H9 (cell line): ENCODE measurements around the gene AGTPBP1. TPM values are rescaled to one million over a fixed set of nuclear protein-coding genes. Genes with fewer than 3 reads are reported as not detected.

Source experiments
- DNase-seq: peaks from one replicate; pipeline ENCODE4 v3.0.0-alpha.2; 2017
- H2AFZ ChIP-seq: one replicate; pipeline ENCODE4 v1.6.1; 2013; ENCODE audit warnings: mild to moderate bottlenecking, low read length, control low read depth, moderate library complexity
- H2AK5ac ChIP-seq: 2 replicates; pipeline ENCODE4 v1.6.1; 2013; ENCODE audit warnings: low read length, control low read depth, mixed read lengths; ENCODE audit not compliant: insufficient read length
- H2BK120ac ChIP-seq: one replicate; pipeline ENCODE4 v1.6.1; 2013; ENCODE audit warnings: low read depth, mild to moderate bottlenecking, low read length, control low read depth, inconsistent platforms; ENCODE audit not compliant: poor library complexity, severe bottlenecking
- H2BK12ac ChIP-seq: 2 replicates; pipeline ENCODE4 v1.6.1; 2013; ENCODE audit warnings: low read length, control low read depth, mixed read lengths, low read depth; ENCODE audit not compliant: insufficient read length
- H2BK15ac ChIP-seq: 2 replicates; pipeline ENCODE4 v1.6.1; 2013; ENCODE audit warnings: low read depth, low read length, control low read depth
- H2BK20ac ChIP-seq: one replicate; pipeline ENCODE4 v1.6.1; 2013; ENCODE audit warnings: low read depth, mild to moderate bottlenecking, low read length, control low read depth, inconsistent platforms; ENCODE audit not compliant: poor library complexity, severe bottlenecking
- H2BK5ac ChIP-seq: 2 replicates; pipeline ENCODE4 v1.6.1; 2013; ENCODE audit warnings: low read length, control low read depth, mixed read lengths; ENCODE audit not compliant: insufficient read length
- H3K14ac ChIP-seq: 2 replicates; pipeline ENCODE4 v1.6.1; 2013; ENCODE audit warnings: low read length, control low read depth; ENCODE audit not compliant: insufficient read depth
- H3K18ac ChIP-seq: 2 replicates; pipeline ENCODE4 v1.6.1; 2013; ENCODE audit warnings: low read depth, mild to moderate bottlenecking, mixed read lengths, low read length, control low read depth; ENCODE audit not compliant: insufficient read length
- H3K23ac ChIP-seq: 2 replicates; pipeline ENCODE4 v1.6.1; 2013; ENCODE audit warnings: low read length, control low read depth, mixed read lengths, low read depth; ENCODE audit not compliant: insufficient read length
- H3K23me2 ChIP-seq: 2 replicates; pipeline ENCODE4 v1.6.1; 2013; ENCODE audit warnings: low read depth, mild to moderate bottlenecking, mixed read lengths, low read length, control low read depth; ENCODE audit not compliant: insufficient read length, poor library complexity, severe bottlenecking
- H3K27ac ChIP-seq: 2 replicates; pipeline ENCODE4 v1.5.1; 2013; ENCODE audit warnings: low read length, control low read depth, mixed read lengths, low read depth; ENCODE audit not compliant: insufficient read length
- H3K27me3 ChIP-seq: 2 replicates; pipeline ENCODE4 v1.6.1; 2013; ENCODE audit warnings: low read length, control low read depth, inconsistent platforms; ENCODE audit not compliant: insufficient read depth
- H3K4ac ChIP-seq: 2 replicates; pipeline ENCODE4 v1.6.1; 2013; ENCODE audit warnings: low read depth, mild to moderate bottlenecking, control low read depth, inconsistent platforms, low read length, moderate library complexity
- H3K4me1 ChIP-seq: 2 replicates; pipeline ENCODE4 v1.6.1; 2013; ENCODE audit warnings: low read length, control low read depth, inconsistent platforms; ENCODE audit not compliant: insufficient read depth
- H3K4me2 ChIP-seq: 2 replicates; pipeline ENCODE4 v1.6.1; 2013; ENCODE audit warnings: low read length, control low read depth, mixed read lengths; ENCODE audit not compliant: insufficient read length, insufficient read depth
- H3K56ac ChIP-seq: 2 replicates; pipeline ENCODE4 v1.6.1; 2013; ENCODE audit warnings: low read depth, mild to moderate bottlenecking, mixed read lengths, low read length, control low read depth; ENCODE audit not compliant: insufficient read length
- H3K79me1 ChIP-seq: 2 replicates; pipeline ENCODE4 v1.6.1; 2013; ENCODE audit warnings: low read depth, mild to moderate bottlenecking, moderate library complexity, low read length, control low read depth, inconsistent platforms; ENCODE audit not compliant: insufficient read depth, poor library complexity, severe bottlenecking
- H3K79me2 ChIP-seq: 2 replicates; pipeline ENCODE4 v1.6.1; 2013; ENCODE audit warnings: low read length, control low read depth, inconsistent platforms; ENCODE audit not compliant: insufficient read depth
- H3K9ac ChIP-seq: 2 replicates; pipeline ENCODE4 v1.6.1; 2013; ENCODE audit warnings: low read length, control low read depth, mixed read lengths; ENCODE audit not compliant: insufficient read length; ENCODE audit errors: extremely low read depth
- H3K9me3 ChIP-seq: one replicate; pipeline ENCODE4 v1.6.1; 2013; ENCODE audit warnings: low read depth, low read length, inconsistent platforms; ENCODE audit not compliant: control insufficient read depth
- H3T11ph ChIP-seq: one replicate; pipeline ENCODE4 v1.6.1; 2013; ENCODE audit warnings: mild to moderate bottlenecking, low read length, control low read depth, inconsistent platforms
- H4K20me1 ChIP-seq: one replicate; pipeline ENCODE4 v1.6.1; 2013; ENCODE audit not compliant: control insufficient read depth, insufficient read length, insufficient read depth
- H4K5ac ChIP-seq: 2 replicates; pipeline ENCODE4 v1.6.1; 2013; ENCODE audit warnings: low read depth, mild to moderate bottlenecking, mixed read lengths, low read length, control low read depth; ENCODE audit not compliant: insufficient read length
- H4K8ac ChIP-seq: replicated peaks from 2 replicates; pipeline ENCODE4 v1.6.1; 2013; ENCODE audit warnings: low read length, control low read depth, mixed read lengths, low read depth; ENCODE audit not compliant: insufficient read length
- H4K91ac ChIP-seq: 2 replicates; pipeline ENCODE4 v1.6.1; 2013; ENCODE audit warnings: low read depth, mild to moderate bottlenecking, moderate library complexity, mixed read lengths, low read length, control low read depth; ENCODE audit not compliant: insufficient read length
- H3K27ac Mint-ChIP-seq, 3 experiments: 2 replicates in 2 of 3; 3 replicates in 1 of 3; pipeline ENCODE4 v1.8.0; 2020 to 2021; ENCODE audit warnings: mixed read lengths in 3 of 3, mild to moderate bottlenecking in 1 of 3, moderate library complexity in 1 of 3
- H3K27me3 Mint-ChIP-seq: 2 replicates; pipeline ENCODE4 v1.8.0; 2021; ENCODE audit warnings: low read depth, mild to moderate bottlenecking, moderate library complexity, mixed read lengths
- H3K36me3 Mint-ChIP-seq, 3 experiments: 2 replicates in 2 of 3; 3 replicates in 1 of 3; pipeline ENCODE4 v1.8.0; 2020 to 2021; ENCODE audit warnings: low read depth in 3 of 3, mixed read lengths in 3 of 3; ENCODE audit not compliant: insufficient read depth in 1 of 3
- H3K4me1 Mint-ChIP-seq, 2 experiments: 2 replicates each; pipeline ENCODE4 v1.8.0; 2020; ENCODE audit warnings: mixed read lengths in 2 of 2
- H3K4me3 Mint-ChIP-seq, 2 experiments: 2 replicates in 1 of 2; 3 replicates in 1 of 2; pipeline ENCODE4 v1.8.0; 2020 to 2021; ENCODE audit warnings: mild to moderate bottlenecking in 2 of 2, mixed read lengths in 2 of 2, moderate library complexity in 1 of 2
- H3K9me3 Mint-ChIP-seq, 2 experiments: 2 replicates in 1 of 2; 3 replicates in 1 of 2; pipeline ENCODE4 v1.8.0; 2020; ENCODE audit warnings: mild to moderate bottlenecking in 2 of 2, mixed read lengths in 2 of 2, moderate library complexity in 1 of 2
- CTCF ChIP-seq: fragments of 200-600 bp; sonication (generic); conservative IDR thresholded peaks from 3 replicates; pipeline ENCODE4 v1.8.0; 2021; ENCODE audit warnings: antibody characterized with exemption, mild to moderate bottlenecking
- WGBS: extraction: QIAGEN DNeasy Blood & Tissue Kit; methylation state at CpG from one replicate; pipeline ENCODE4 v1.1.7; 2013; ENCODE audit warnings: missing lambda C conversion rate, low lambda C conversion rate, mixed read lengths; ENCODE audit not compliant: insufficient read length; ENCODE audit errors: extremely low coverage; 5-methylcytosine and 5-hydroxymethylcytosine counted together
- total RNA-seq: library from RNA; stranded (reverse); gene quantifications from 2 replicates; pipeline ENCODE4 v1.2.1, GENCODE V29; 2021

The AGTPBP1 gene
- total RNA-seq, 1 experiment from 2014 or later, result 53.1 TPM

DNA sequence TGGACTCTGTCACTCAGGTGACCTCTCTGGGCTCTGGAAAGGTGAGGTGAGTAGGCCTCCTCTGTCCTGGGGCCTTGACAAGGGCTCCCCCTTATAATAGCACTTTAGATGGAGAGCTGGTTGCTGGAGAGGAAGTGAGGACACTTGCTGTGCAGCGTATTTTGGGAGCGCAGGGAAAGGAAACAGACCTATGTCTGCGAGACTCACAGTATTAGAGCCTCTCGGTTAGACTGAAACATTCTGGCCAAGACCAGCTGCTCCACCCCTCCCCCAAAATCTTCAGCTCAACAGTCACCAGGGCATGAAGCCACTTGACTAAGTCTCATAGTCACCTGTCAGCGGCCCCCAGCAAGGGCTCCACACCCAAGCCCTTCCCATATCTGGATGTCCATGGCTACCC is 213.6 kb downstream of the AGTPBP1 start:
- Histone ChIP-seq H4K20me1 (no peaks in the 10 kb centered on the region), H3K79me1 (no peaks in the 10 kb centered on the region), H2BK15ac (no peak overlapping the region), H2BK12ac (no peak overlapping the region), H3K4me2 (no peak overlapping the region), H3K79me2 (no peaks in the 10 kb centered on the region), H2BK120ac (no peak overlapping the region), H3K4me1 (no peaks in the 10 kb centered on the region), H3K27me3 (peaks cover 4% of the 10 kb centered on the region), H3K18ac (no peak overlapping the region), H2BK20ac (no peak overlapping the region), H3K56ac (no peak overlapping the region), H3K14ac (no peak overlapping the region), H3T11ph (no peak overlapping the region), H4K91ac (no peak overlapping the region), H2BK5ac (no peak overlapping the region), H2AFZ (no peak overlapping the region), H3K23ac (no peak overlapping the region), H2AK5ac (no peak overlapping the region), H4K5ac (no peak overlapping the region), H3K9ac (no peak overlapping the region), H3K23me2 (no peaks in the 10 kb centered on the region), H3K4ac (no peak overlapping the region), H4K8ac (no peak overlapping the region), H3K9me3 (no peaks in the 10 kb centered on the region), H3K27ac (no peak overlapping the region)
- no peak for DNase-seq
- no CpG with 5 or more reads among the region's 5 CpGs for WGBS
- H3K36me3 Mint-ChIP-seq, result no peaks in the 10 kb centered on the region
- no peak for TF ChIP-seq CTCF
- no peak overlapping the region; a peak in 1 of 5 replicates for H3K4me3 Mint-ChIP-seq
- no peak overlapping the region for H3K27ac Mint-ChIP-seq
- 0 out of 4 replicates have a peak, but pooled peaks cover 0 to under 1% of the 10 kb centered on the region in 2 experiments for H3K4me1 Mint-ChIP-seq
- peaks cover 33% of the 10 kb centered on the region for H3K27me3 Mint-ChIP-seq
- no peaks in the 10 kb centered on the region for H3K9me3 Mint-ChIP-seq
